ENCODE data around the gene CLEC2L.

Gene CLEC2L

GRCh38 chr7:139522830-139523198 is 671 bp upstream of the CLEC2L start:
- FAIRE-seq, result no peak
- no peak for DNase-seq (ENCODE audit: low spot score)

- DNase-seq (ENCODE audit: low spot score) (no peak), FAIRE-seq (no peak)
These were observed 707 bp downstream of the CLEC2L start for GRCh38 chr7:139523968-139524815.

DNA sequence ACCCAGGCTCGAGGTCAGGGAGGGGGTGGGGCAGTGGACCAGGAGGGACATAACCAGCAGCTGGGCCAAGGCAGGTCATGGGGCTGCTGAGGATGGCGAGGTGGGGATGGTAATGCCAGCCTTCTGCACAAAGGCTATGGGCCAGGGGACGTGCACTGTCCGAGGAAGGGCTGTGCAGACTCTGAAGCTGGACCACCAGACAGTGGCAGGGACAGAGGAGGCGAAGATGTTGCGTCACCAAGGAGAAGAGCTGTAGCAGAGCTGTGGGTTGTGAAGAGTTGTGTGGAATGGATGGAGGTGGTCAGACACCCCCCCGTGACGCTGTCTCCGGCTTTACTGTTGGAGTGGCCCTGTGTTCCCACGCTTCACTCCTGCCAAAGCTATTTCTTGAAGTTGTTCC is 1.8 kb downstream of the CLEC2L start:
- DNase-seq (ENCODE audit: low spot score), result no peak
- FAIRE-seq, result no peak

- no peak for DNase-seq (ENCODE audit: low spot score)
These were observed 2.3 kb downstream of the CLEC2L start for GRCh38 chr7:139525750-139526149.

DNA sequence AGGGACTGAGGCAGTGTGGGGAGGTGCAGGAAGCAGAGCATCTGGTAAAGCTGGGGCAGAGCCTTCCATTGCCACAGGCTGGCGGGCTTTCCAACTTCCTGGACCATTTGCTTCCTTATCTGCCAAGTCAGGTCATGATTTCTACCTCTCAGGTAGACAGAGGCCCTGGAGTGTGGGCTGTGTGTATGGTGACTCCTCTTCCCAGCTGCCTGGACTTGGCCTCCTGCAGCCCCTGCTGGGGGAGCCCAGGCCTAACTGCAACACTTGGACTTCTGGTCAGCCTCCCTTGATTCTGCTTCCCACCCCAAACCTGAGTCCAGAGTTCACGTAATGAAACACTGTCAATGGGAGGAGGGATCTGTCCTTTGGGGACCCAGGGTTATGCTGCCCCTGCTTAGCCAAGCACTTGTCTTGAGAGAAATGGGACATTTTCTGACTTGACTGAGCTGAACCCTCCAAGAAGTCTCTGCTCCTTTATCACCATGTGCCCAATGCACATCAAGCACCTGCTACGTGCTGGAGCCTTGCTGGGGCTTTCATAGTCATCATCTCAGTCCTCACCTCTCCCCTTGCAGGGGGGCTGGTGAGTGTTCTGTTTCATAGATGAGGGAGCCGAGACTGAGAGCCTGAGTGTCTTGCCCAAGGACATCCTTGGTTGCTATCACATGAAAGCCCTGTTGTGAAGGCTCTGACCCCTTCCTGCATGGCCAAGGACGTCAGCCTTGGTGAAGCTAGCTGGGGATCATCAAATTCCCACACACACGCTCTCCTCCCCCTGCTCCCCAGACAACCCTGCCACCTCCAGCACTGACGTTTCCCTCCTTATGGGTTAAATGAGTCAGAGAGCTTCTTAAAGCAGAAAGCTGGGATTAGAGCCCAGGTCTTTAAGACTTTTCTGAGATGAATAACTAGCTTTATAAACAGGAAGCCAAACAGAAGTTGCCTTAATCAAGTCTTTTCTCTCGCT is 3.4 kb downstream of the CLEC2L start:
- FAIRE-seq (no peak), DNase-seq (ENCODE audit: low spot score) (no peak)

More at GRCh38 chr7:139525750-139526149, 2.3 kb downstream of the CLEC2L start:
- FAIRE-seq, result no peak

- FAIRE-seq, result no peak
- DNase-seq (ENCODE audit: low spot score), result no peak
These were observed 7.6 kb downstream of the CLEC2L start for GRCh38 chr7:139531094-139531493.

GRCh38 chr7:139532636-139533155 is 9.2 kb downstream of the CLEC2L start:
- DNase-seq (ENCODE audit: low spot score) (no peak), FAIRE-seq (no peak)

DNA sequence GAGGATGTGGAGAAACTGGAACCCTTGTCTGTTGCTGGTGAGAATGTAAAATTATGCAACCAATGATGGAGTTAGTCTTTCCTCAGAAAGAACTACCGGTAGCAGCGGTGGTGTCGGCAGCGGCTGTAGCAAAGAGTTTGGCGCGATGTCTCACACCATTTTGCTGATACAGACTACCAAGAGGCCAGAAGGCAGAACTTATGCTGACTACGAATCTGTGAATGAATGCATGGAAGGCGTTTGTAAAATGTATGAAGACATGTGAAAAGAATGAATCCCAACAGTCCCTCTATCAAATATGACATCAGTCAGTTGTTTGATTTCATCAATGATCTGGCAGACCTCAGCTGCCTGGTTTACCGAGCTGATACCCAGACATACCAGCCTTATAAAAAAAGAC is 10.6 kb downstream of the CLEC2L start:
- no peak for DNase-seq (ENCODE audit: low spot score)

DNA sequence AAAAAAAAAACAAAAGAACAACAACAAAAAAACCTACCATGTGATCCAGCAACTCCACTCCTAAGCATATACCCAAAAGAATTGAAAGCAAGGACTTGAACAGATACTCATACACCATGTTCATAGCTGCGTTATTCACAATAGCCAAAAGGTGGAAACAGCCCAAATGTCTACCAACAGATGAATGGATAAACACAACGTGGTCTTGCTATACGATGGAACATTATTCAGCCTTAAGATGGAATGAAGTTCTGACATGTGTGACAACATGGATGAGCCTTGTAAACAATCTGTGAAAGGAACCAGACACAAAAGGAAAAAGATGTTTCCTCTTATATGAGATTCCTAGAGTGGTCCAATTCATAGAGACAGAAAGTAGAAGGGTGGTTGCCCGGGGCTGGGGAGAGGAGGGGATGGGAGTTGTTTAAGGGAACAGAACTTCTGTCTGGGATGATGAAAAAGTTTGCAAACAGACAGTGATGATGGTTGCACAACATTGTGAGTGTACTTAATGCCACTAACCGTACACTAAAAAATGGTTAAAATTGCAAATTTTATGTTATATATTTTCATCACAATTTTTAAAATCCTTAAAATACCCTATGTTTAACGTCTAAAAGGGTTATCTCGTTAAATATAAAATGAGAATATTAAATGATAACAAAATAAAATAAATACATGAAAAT is 11.6 kb downstream of the CLEC2L start:
- DNase-seq (ENCODE audit: low spot score), result no peak

More for the DNA sequence above, 10.6 kb downstream of the CLEC2L start:
- no peak for FAIRE-seq

DNA sequence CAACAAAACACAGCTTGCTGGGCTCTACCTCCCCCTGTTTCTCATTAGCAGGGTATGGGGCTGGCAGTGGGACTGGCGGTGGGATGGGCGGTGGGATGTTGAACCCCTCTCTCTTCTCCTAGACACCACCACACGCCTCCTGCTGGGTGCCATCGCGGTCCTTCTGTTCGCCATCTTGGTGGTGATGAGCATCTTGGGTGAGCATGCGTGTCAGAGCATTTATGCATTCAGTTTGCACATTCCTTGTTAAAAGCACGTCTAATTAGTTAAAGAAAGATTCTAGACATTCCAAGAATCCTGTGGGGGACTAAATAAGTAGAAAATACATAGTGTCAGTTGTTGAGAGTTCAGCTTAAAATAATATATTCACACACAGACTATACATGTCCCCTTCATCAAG is 12.7 kb downstream of the CLEC2L start:
- DNase-seq (ENCODE audit: low spot score) (no peak), FAIRE-seq (no peak)

More for the DNA sequence above, 11.6 kb downstream of the CLEC2L start:
- FAIRE-seq, result no peak

DNA sequence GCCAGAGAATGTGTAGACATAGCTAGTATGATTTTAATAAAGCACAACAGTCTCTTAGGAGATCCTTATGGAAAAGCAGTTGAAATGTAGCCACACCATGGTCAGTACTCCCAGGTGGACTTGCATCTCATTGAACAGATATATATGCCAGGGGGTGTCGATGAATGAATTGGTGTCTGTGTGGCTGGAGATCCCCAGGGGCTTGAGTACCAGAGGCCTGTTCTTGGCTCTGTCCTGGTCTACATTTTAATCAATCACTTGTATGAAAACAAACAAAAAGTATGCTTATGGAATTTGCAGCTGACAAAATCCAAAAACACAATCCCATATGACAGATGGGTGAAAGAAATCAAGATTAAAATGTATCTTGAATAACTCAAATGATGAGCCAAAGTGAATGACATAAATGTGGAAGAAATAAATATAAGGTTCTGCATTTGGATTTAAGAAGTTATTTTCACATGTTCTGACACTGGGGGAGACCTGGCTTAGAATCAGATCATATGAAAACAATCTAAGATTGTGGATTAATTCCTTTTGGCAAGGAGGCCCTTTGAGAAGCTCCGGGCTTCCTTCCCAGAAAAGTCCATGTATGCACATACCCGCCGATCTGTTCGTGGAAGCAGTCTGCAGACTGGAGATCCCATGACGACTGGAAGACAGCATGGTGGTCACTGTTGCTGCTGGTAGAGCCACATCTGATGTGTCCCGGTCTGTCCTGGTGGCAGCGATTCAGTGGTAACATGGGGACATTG is 15.6 kb downstream of the CLEC2L start:
- DNase-seq (ENCODE audit: low spot score), result no peak
- no peak for FAIRE-seq

GRCh38 chr7:139540203-139540602 is 16.7 kb downstream of the CLEC2L start:
- FAIRE-seq (no peak), DNase-seq (ENCODE audit: low spot score) (no peak)

- no peak for FAIRE-seq
These were observed 18.3 kb downstream of the CLEC2L start for GRCh38 chr7:139541600-139542307.

DNA sequence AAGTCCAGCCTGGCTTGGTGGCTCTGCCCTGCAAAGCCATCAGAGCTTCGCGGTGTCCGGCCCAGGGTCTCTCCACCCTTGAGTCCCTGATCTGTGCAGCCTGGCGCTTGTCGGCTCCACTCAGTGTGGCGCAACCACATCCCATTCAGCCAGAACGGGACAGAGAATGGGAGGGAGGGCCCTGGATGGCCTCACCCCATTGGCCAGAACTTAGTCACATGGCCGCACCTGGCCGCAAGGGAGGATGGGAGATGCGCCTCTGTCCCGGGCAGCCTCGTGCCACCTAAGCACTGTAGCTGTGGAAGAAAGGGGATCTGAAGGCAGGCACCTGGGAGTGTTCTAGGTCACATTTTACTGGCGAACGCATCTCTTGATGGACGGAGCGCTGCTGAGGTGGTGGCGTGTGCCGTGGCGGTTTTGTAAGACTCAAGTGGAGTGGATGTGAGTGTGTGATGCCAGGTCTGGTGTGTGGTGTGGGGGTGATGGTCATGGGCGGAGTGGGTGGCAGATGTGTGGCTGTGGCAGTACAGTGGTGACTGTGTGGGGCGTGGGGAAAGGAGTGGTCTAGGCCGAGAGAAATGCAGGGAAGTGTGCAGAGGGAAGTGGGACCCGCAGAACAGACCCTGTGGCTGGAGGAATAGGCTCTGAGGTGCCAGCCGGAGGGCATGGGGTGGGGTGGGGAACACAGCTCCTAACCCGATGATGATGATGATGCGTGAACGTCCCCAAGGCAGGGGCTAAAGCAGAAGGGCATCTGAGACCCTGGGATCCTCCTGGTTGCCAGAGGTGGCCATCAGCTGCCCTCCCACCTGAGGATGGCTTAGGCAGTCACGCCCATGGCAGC is 19.0 kb downstream of the CLEC2L start:
- FAIRE-seq (no peak), DNase-seq (ENCODE audit: low spot score) (no peak)

More at GRCh38 chr7:139541600-139542307, 18.3 kb downstream of the CLEC2L start:
- no peak for DNase-seq (ENCODE audit: low spot score)

DNA sequence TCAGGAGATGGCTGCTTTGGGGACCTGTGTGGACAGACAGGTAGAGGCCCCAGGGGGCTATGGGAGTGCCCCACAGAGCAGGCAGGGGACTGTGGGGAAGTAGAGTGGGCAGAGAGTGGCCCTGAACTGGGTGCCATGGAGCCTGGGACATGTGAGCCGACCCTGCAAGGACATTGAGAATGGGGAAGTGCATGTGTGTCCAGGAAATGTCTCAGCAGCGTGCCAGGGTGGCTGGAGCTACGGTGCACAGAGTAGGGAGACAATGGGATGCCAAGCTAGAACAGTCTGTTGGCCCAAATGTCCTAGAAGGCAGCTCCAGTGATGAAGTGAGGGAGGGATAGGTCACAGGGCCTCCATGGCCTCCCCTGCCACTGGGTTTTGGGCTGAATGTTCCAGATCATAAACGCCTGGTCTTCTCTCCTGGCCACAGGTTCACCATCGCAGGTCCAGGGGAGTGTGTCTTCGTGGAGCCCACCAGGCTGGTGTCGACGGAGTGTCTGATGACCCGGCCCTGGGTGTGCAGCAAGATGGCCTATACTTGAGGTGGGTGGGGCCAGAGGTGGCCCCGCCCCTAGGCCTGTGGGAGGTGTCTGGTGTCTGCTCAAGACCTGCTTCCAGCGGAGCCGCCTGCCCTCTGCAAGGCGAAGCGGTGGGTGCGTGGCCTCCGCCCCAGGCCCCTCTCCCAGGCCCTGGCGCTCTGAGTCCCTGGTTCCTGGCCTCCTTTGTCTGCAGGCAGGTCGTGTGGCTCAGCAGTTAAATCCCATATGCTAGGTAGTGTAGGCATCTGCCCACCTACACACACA is 20.5 kb downstream of the CLEC2L start:
- FAIRE-seq (no peak), DNase-seq (ENCODE audit: low spot score) (no peak)

DNA sequence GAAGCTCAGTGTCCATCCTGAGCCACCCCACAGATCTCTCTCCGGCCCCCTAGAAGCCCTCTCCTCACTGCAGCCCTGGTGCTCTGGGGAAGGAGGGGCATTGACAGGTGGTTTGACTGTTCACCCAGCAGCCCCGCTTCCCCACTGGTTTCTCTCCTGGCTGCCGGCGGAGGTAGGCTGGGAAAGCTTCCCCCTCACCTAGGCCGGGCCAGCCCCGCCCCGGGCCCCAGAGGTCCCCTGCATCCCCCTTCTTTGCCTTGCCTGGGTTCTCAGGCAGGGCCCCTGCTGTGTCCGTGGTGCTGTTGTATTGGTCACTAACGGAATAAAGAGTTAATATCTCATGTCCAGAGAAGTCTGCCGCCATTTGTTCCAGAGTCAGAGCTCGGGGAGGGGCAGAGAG is 21.2 kb downstream of the CLEC2L start:
- DNase-seq (ENCODE audit: low spot score), result no peak
- FAIRE-seq, result no peak

DNA sequence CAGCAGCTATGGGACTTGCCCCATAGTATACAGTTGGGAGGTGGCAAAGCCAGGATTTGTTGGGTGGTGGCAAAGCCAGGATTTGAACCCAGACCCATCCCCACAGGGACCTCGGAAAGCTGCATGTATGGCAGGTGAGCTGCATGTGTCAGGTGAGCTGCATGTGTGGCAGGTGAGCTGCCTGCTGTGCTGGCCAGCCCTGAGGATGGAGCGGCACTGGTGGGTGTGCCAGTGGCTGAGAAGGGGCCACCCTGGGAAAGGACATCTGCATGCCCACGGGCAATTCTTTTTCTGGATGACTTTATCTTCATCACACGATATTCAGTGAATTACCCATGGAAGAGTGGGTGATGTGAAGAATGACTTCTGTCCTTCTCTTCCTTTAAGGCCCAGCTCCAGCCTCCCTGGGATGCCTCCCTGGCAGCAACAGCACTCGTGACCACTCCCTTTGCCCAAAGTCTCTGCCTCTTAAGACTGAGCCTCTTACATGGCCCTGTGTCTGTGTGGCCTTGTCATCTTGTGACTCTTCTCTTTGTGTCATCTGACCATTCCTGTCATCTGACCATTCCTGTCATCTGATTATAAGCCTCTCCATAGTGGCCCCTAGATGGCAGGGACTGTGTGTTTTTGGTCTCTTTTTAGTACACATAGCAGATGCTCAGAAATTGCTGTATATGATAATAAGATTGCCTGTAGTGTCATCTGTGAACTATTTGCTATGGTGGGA is 25.0 kb downstream of the CLEC2L start:
- DNase-seq (ENCODE audit: low spot score) (no peak), FAIRE-seq (no peak)
